GM19238 (cell line): ENCODE measurements around the gene TRIM54.

Source experiments
- DNase-seq: peaks from one replicate; pipeline ENCODE4 v3.0.0; 2011; ENCODE audit warnings: low spot score; ENCODE audit not compliant: insufficient read length

Gene TRIM54, protein sequence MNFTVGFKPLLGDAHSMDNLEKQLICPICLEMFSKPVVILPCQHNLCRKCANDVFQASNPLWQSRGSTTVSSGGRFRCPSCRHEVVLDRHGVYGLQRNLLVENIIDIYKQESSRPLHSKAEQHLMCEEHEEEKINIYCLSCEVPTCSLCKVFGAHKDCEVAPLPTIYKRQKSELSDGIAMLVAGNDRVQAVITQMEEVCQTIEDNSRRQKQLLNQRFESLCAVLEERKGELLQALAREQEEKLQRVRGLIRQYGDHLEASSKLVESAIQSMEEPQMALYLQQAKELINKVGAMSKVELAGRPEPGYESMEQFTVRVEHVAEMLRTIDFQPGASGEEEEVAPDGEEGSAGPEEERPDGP

DNA sequence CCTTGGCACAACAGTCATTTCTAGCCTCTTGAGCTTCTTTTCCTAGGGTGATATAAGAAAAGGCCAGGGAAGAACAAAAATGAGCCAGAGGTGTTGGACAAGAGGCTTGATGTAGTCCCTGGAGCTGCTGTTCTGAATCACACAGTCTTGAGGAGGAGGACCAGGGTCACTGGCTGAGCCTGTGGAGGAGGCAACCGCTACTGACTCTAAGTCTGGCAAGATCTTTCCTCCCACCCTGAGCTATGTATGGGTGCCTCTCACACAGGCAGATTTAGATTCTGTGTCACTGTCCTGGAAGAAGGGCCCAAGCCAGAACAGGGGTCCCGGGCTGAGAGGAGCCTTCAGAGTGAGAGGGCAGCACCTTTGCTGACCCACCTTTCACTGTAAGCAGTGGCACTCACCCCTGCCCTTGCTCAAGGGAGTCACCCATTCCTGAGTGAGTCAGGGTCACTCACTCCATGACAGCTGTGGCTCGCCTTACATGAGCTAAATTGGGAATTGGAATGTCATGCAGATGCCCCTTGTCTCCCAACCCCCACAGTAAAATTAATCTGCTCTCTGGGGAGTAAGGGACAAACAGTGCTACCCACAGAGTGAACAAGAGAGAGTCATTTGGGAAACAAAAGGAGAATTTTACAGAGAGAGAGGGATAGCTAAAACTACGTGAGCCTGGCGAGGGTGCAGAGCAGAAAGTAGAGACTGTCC is at the start of gene TRIM54:
TSS of gene TRIM54 (plus strand) at position 575 of the 705 bp plus-strand sequence. CDS start 303 bp downstream, outside the sequence.
- no peak for DNase-seq

DNA sequence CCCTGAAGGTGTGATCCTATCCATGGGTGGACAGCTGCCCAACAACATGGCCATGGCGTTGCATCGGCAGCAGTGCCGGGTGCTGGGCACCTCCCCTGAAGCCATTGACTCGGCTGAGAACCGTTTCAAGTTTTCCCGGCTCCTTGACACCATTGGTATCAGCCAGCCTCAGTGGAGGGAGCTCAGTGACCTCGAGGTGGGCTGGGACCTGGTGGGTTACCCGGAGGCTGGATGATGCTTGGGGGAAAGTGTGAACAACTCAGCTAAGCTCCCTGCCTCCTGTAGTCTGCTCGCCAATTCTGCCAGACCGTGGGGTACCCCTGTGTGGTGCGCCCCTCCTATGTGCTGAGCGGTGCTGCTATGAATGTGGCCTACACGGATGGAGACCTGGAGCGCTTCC is 48.9 kb upstream of the TRIM54 start:
- no peak for DNase-seq

DNA sequence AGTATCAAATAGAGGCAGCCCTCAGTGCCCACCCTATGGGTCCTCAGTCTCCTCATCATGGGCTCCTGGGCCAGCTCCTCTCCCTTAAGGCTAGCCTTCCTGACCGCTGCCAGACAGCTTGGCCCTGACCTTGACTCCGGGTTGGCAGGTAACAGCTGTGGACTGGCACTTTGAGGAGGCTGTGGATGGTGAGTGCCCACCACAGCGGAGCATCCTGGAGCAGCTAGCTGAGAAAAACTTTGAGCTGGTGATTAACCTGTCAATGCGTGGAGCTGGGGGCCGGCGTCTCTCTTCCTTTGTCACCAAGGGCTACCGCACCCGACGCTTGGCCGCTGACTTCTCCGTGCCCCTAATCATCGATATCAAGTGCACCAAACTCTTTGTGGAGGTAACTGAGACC is 46.1 kb upstream of the TRIM54 start:
- no peak for DNase-seq

DNA sequence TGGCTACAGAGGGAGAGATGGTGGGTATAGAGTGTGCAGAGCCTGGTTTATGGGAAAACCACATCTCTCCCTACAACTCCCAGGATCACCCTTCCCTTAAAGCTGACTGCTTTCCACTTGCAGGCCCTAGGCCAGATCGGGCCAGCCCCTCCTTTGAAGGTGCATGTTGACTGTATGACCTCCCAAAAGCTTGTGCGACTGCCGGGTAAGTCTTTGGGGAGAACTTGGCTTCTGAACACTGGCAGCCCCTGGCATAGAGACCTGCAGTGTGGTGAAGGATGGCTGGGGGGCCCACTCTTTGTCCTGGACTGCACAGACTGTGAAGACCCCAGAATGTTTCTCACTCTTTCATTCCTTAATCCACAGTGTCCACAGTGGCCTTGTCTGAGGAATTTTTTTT is 45.6 kb upstream of the TRIM54 start:
- no peak for DNase-seq

DNA sequence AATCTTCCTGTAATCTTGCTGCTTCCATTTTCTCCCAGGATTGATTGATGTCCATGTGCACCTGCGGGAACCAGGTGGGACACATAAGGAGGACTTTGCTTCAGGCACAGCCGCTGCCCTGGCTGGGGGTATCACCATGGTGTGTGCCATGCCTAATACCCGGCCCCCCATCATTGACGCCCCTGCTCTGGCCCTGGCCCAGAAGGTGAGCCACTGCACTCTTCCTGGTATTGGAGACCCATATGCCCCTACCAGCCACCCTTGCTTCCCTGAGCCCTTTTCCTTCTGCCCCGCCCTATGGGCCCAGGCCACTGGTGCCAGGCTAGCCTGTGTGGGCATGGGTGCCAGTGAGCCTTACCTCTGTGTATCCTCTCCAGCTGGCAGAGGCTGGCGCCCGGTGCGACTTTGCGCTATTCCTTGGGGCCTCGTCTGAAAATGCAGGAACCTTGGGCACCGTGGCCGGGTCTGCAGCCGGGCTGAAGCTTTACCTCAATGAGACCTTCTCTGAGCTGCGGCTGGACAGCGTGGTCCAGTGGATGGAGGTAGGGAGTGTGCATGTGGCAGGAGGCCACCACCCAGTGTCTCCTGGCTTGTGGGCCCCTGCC is 44.8 kb upstream of the TRIM54 start:
- DNase-seq: no peak

DNA sequence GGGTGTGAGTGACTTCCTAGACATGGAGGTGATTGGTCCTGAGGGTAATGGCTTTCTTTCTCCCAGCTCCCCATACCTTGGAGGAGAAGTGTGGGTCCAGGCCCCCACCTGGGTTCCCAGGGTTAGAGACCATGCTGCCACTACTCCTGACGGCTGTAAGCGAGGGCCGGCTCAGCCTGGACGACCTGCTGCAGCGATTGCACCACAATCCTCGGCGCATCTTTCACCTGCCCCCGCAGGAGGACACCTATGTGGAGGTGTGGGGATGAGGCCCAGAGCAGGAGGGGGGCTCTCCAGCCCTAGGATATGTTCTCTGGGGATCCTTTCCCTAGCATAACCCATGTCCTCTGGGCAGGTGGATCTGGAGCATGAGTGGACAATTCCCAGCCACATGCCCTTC is 43.3 kb upstream of the TRIM54 start:
- no peak for DNase-seq

DNA sequence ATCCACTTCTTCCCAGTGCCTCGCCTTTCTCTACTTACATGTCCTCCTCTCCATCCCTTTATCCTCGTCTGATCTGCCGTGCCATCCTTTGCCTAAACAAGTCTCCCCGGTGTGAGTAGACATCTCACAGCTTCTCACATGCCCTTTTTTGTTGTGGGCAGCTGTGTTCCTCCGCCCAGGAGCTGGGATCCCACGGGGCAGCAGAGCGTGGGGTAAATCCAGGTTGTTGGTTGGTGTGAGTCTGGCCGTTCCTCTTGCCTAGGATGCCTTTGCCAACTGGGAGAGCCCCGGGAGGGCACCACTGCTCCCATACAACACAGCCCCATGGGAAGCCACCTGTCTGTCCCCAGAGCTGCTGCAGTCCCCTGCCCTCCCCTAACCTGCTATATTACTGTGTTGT is 41.8 kb upstream of the TRIM54 start:
- no peak for DNase-seq

DNA sequence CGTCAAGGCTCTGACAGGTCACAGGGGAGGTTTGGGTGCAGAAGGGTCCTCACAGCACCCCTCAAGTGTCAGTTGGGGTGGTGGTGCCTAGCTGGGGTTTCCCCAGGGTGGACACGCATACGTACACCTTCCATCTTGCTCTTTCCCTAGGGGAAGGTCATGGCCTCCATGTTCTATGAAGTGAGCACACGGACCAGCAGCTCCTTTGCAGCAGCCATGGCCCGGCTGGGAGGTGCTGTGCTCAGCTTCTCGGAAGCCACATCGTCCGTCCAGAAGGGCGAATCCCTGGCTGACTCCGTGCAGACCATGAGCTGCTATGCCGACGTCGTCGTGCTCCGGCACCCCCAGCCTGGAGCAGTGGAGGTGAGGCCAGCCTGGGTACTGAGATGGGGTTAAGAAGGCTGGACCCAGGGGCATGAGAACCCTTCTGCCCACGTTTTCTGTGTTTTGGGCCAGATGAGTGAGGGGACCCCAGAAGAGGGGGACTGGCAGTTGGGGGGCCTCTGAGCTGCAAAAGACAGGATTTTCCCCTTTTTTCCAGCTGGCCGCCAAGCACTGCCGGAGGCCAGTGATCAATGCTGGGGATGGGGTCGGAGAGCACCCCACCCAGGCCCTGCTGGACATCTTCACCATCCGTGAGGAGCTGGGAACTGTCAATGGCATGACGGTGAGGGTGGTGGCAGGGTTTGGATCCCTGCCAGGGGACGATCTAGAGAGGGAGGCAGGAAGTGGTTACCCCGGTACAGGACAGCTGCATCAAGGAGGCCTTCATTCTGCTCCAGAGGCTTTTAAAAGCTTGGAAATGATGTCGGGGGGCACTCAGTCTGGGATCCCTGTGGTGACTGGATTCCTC is 40.2 kb upstream of the TRIM54 start:
- no peak for DNase-seq

DNA sequence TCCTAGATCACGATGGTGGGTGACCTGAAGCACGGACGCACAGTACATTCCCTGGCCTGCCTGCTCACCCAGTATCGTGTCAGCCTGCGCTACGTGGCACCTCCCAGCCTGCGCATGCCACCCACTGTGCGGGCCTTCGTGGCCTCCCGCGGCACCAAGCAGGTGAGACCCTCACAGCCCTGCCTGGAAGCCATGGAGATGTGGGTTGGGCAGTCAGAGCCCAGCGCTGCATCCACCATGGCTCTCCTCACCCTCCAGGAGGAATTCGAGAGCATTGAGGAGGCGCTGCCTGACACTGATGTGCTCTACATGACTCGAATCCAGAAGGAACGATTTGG is 39.6 kb upstream of the TRIM54 start:
- no peak for DNase-seq

DNA sequence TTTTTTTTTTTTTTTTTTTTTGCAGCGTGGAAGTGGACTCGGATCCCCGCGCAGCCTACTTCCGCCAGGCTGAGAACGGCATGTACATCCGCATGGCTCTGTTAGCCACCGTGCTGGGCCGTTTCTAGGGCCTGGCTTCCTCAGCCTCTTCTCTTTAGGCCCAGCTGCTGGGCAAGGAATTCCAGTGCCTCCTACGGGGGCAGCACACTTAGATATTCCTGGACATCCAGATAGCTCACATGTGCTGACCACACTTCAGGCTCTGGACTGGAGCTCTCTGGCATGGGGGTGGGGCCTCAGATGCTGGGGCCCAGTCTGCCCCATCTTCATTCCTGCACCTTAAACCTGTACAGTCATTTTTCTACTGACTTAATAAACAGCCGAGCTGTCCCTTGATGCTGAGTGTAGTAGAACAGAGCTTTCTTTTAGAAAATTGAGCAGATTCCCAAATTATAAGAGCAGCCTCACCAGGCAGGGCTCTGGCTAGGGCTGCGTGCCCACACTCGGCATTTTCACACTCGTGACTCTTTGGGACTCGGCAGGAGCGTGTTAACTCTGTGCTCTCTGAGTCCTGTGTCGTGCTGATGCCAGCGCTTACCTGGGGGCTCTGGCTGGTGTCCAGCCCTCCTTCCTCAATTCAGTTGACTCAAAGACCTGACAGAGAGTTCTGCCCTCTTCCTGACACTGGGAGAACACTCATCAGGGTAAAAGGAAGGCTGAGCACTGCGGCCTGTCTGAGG is 38.7 kb upstream of the TRIM54 start:
- no peak for DNase-seq

DNA sequence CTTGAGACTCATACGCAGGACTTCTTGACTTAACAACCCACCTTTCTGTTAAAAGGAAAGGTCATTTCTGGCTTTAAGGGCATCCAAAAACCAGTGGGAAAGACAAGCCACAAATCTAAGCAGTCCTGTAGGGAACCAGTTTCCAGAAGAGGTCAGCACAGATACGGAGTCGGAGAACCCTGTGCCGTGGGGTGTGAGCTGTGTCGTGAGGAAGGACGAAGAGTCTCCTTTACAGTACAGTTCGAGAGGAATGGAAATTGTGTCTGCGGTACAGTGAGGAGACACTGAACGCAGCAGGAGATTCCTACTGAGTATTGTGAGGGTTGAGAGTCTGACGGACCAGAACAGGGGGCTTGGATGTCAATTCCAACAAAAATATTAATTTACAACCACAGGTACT is 37.1 kb upstream of the TRIM54 start:
- DNase-seq: no peak

DNA sequence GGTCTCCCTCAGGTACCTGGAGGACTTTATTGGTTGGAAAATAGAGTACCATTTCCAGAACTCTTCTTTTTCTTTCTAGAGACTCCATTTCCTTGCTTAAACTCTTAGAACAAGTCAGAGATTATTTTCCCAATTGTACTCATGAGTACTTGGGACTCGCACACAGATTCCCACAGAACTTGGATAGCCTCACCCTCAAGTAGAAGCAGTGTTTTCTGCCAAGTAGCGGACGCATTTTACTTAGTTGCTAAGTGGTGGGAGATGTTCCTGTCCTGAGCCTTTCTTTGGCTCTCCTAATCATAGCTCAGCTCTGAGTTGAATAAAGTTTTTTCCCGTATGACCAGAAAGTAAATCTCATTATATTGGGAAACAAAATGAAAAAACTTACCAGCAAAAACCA is 36.6 kb upstream of the TRIM54 start:
- no peak for DNase-seq

DNA sequence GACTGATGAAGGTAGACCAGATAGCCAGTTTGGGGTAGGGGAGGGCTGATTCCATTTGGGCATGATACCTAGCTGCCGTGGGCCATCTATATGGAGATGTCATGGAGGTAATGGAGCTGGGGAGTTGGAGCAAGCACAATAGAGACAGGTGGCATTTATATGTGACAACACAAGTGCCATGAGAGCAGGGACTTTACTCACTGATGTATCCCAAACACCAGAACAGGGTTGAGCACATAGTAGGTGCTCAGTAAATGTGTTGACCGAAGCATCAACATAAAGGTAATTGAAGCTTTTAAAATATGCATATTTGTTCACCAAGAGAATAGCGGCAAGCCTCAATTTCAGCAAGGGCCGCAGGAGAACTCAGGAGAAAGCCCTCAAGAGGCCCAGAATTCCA is 34.3 kb upstream of the TRIM54 start:
- no peak for DNase-seq

DNA sequence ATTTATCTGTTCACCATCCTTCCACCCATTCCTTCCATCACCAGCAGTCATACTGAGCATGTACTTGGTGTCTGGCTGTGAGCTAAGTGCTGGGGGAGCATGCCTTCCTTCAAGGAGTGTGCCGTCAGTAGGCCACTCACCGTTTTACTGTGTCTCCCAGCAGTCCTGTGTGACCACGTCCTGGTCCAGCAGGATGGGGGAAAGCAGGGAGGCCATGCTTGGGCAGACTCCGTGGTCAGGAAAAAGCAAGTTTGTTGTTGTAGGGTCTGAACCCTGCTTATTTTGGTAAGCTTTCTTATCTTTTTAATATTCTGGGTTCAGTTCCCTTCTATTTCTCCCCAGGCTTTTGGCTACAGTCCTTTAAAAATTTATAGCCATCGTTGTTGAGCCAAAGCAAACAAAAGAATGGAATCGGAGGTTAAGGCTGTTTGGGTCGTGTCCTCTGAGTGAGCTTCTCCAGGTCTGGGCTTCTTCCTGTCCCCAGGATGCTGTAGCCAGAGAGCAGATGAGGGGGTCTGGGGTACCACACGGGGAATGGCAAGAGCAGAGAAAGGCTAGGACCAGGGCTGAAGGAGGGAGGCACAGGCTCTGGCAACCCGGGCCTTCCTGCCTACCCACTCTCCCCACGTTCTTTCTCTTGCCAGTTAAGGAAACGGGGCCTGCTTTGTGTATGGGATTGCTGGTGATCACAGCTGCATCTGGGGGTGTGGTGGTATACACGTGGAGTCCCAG is 32.9 kb upstream of the TRIM54 start:
- DNase-seq: no peak

DNA sequence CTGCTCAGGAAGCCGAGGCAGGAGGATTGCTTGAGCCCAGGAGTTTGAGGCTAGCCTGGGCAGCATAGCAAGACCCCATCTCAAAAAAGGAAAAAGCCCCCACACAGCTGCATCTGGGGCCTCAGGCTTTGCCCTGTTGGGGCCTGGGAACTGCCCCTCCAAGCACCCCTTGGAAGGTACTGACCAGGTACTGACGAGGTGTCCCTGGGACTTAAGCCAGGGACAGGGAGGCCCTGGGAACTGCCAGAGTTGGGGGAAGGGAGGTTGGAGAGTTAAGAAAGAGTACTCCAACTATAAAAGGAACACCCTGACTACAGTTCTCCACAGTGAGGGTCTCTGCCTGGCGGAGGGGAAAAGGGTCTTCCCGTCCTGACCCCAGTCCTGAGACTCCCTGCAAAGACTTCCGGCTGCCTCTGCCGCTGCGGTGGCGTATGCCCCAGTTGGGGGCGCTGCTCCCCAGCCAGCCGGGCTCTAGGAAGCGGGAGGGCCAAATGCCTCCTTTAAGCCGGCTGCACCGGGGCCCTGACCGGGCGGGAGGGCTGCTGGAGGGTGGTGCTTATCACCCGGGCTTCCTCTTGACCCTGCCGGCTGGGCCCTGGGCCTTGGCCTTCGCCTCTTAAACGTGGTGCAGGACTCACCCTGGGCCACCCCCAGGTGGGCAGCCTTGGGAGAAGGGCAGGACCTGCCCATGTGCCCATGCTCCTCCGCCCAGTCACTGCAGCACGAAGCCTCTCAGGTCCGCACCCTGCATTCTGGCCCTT is 32.2 kb upstream of the TRIM54 start:
- peak; percentile 57 for DNase-seq

DNA sequence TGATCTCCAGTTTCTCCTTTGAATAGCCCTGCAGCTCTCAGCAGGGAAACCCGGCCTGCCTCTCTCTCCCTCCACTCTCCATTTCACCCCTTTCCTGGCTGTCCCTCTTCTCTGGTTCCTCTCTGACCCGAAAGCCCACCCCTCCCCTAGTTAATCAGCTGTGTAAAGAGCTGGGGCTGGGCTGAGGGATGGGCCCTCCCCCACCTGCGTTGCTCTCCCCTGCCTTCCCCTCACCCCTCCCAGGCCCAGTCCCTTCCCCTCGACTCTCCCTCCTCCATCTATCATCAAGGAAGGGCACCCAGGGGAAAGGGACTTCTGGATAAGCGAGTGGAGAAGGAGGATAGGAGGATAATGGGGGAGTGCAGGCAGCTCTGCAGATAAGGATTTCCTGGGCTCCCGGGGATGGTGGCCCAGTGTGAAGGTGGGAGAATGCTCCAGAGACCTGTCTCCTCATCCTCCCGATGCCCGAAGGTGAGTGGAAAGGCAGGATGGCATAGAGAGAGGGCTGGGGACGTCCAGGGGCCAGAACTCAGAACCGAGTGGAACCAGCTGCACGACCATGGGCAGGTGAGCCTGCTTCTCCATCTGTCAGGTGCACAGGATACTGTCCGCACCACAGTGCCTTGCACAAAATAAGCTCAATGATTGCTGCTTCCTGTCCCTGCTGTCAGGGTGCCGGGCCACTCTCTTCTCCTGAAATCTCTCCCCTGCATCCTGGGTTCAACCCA is 31.4 kb upstream of the TRIM54 start:
- DNase-seq: no peak

DNA sequence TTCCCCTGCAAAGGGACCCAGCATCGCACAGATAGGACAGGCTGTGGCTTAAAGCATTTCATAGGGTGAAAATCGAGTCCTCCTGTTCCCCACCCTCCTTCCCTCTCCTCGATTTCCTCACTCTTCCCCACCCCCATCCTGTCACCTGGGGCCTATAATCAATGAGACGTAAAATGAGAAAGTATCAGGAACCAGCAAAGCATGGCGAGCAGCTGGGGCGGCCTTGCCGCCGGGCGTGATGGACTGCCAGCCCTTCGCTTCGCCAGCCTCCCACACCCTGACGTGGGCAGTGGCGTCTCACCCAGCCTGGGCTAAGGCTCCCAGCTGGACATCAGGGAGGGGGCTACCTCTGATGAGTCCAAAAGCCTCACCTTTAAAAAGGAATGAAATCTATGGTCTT is 30.5 kb upstream of the TRIM54 start:
- no peak for DNase-seq

DNA sequence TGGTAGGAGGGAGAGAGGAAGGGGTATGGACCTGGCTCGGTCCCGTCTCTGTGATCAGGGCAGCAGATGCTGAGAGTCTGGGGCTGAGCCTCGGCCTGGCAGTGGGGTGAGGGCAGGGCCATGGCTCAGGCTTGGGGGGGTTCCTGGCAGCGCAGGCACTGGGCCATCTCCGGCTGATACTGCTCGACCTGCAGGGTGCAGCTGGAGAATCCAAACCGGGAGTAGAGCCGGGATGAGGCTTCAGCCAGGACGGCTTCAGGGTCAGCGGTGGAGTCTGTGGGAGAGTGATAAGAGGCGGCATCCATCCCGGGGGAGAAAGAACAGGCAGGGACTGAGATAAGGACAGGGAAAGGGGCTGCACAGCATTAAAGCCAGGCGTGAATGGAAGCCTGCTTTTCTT is 27.0 kb upstream of the TRIM54 start:
- no peak for DNase-seq

DNA sequence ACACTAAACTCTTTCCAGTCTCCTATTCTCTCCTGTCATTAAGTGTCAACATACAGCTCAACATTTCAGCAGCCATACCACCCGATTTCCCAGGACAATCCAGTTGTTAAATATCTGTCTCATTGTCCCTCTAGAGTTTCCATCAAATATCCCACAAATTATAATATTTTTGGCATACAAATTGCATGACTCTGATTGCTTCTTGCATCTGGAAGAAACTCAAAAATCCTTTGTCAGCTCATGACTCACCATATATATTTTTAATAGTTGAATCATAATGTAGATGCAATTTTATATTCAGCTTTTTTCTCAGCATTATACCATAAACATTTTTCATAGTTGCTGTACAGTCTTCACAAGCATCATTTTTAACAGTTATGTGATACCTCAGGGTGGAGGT is 26.6 kb upstream of the TRIM54 start:
- no peak for DNase-seq
